SK-N-SH (cell line): ENCODE data around the gene PCDHB9. TPM values are rescaled to one million over a fixed set of nuclear protein-coding genes. Genes with fewer than 3 reads are reported as not detected.
"Not testable (repeated sequence)": the region's sequence is repeated elsewhere in the genome, so short reads cannot be mapped to it uniquely, and the experiment has no call there.

Experiments
- CTCF ChIA-PET: fragments of 300-600, 350-600 bp; formaldehyde crosslinking; extraction: SDS; loops from one replicate; lab custom pipeline; 2021; lab: Yijun Ruan, JAX
- POLR2A ChIA-PET: fragments of 350-600 bp; sonication (Branson Sonifier 250); formaldehyde crosslinking; extraction: SDS; loops from one replicate; lab custom pipeline; 2020; ENCODE audit warnings: antibody characterized with exemption, inconsistent platforms; lab: Yijun Ruan, JAX
- DNase-seq: peaks from one replicate; pipeline ENCODE4 v3.0.0; 2012
- H2AFZ ChIP-seq: fragments of 200-600 bp; sonication (generic); 2 replicates; pipeline ENCODE4 v1.8.1; 2016; ENCODE audit warnings: antibody characterized with exemption, mild to moderate bottlenecking, low read depth
- H3F3A ChIP-seq: fragments of 200-600 bp; sonication (generic); replicated peaks from 2 replicates; pipeline ENCODE3; 2016; ENCODE audit warnings: antibody characterized with exemption, mild to moderate bottlenecking; ENCODE audit not compliant: insufficient read depth
- H3K27ac ChIP-seq, 2 experiments: fragments of 200-500 bp in 1 of 2; fragments of 200-600 bp in 1 of 2; sonication (Bioruptor generic) in 1 of 2; sonication (generic), shearing (Covaris generic) in 1 of 2; 2 replicates each; pipeline versions ENCODE4 v1.5.1 to v1.6.1; 2014 to 2016; ENCODE audit warnings: low read depth in 2 of 2, inconsistent platforms in 1 of 2, low read length in 1 of 2, mild to moderate bottlenecking in 1 of 2, mixed read lengths in 1 of 2
- H3K27me3 ChIP-seq: fragments of 200-600 bp; sonication (generic), shearing (Covaris generic); 2 replicates; pipeline ENCODE4 v1.6.1; 2016; ENCODE audit warnings: mixed run types; ENCODE audit not compliant: insufficient read depth
- H3K36me3 ChIP-seq, 2 experiments: fragments of 200-500 bp in 1 of 2; fragments of 200-600 bp in 1 of 2; sonication (Bioruptor generic) in 1 of 2; sonication (generic) in 1 of 2; replicated peaks in 1 of 2; 2 replicates each; pipeline versions ENCODE3 to v1.5.1; 2014 to 2016; ENCODE audit warnings: low read length in 1 of 2, mild to moderate bottlenecking in 1 of 2; ENCODE audit not compliant: insufficient read depth in 2 of 2, control insufficient read depth in 1 of 2
- H3K4me1 ChIP-seq, 2 experiments: fragments of 200-500 bp in 1 of 2; fragments of 200-600 bp in 1 of 2; sonication (Bioruptor generic) in 1 of 2; sonication (generic), shearing (Covaris generic) in 1 of 2; 2 replicates each; pipeline versions ENCODE4 v1.5.1 to v1.6.1; 2014 to 2016; ENCODE audit warnings: low read depth in 1 of 2, low read length in 1 of 2, mixed run types in 1 of 2; ENCODE audit not compliant: insufficient read depth in 2 of 2, control insufficient read depth in 1 of 2
- H3K4me2 ChIP-seq: fragments of 200-600 bp; sonication (generic), shearing (Covaris generic); 2 replicates; pipeline ENCODE4 v1.6.1; 2017; ENCODE audit warnings: mixed run types
- H3K4me3 ChIP-seq, 2 experiments: fragments of 200-500 bp in 1 of 2; fragments of 200-600 bp in 1 of 2; sonication (Bioruptor generic) in 1 of 2; sonication (generic), shearing (Covaris generic) in 1 of 2; 2 replicates each; pipeline versions ENCODE4 v1.5.1 to v1.8.1; 2014 to 2016; ENCODE audit warnings: low read depth in 2 of 2, inconsistent platforms in 1 of 2, low read length in 1 of 2, mild to moderate bottlenecking in 1 of 2, mixed read lengths in 1 of 2, moderate library complexity in 1 of 2
- H3K79me2 ChIP-seq: fragments of 200-600 bp; sonication (generic); 2 replicates; pipeline ENCODE4 v1.8.1; 2017; ENCODE audit warnings: mild to moderate bottlenecking; ENCODE audit not compliant: insufficient read depth
- H3K9ac ChIP-seq: fragments of 200-600 bp; sonication (generic); 2 replicates; pipeline ENCODE4 v1.6.1; 2017; ENCODE audit warnings: mixed run types
- H3K9me2 ChIP-seq: fragments of 200-600 bp; sonication (generic); 2 replicates; pipeline ENCODE4 v1.6.1; 2017; ENCODE audit warnings: mixed run types
- H3K9me3 ChIP-seq: fragments of 200-600 bp; sonication (generic); 2 replicates; pipeline ENCODE4 v1.6.1; 2017; ENCODE audit warnings: mixed run types, mild to moderate bottlenecking, moderate library complexity
- H4K20me1 ChIP-seq: fragments of 200-600 bp; sonication (generic); 2 replicates; pipeline ENCODE4 v1.6.1; 2017; ENCODE audit warnings: mild to moderate bottlenecking, mixed run types; ENCODE audit not compliant: insufficient read depth
- GABPA ChIP-seq: IDR thresholded peaks from 2 replicates; pipeline ENCODE4 v1.4.0; 2012; ENCODE audit warnings: low read depth, mild to moderate bottlenecking
- NRF1 ChIP-seq: IDR thresholded peaks from 2 replicates; pipeline ENCODE4 v1.6.1; 2012; ENCODE audit warnings: low read depth, mild to moderate bottlenecking, low read length
- RAD21 ChIP-seq: IDR thresholded peaks from 2 replicates; pipeline ENCODE4 v1.6.1; 2012; ENCODE audit warnings: mild to moderate bottlenecking, low read length
- SIN3A ChIP-seq: IDR thresholded peaks from 2 replicates; pipeline ENCODE4 v1.6.1; 2012; ENCODE audit warnings: low read depth, mild to moderate bottlenecking, low read length, moderate library complexity, borderline replicate concordance
- TEAD4 ChIP-seq: IDR thresholded peaks from 2 replicates; pipeline ENCODE4 v1.4.0; 2012; ENCODE audit warnings: mild to moderate bottlenecking, borderline replicate concordance; ENCODE audit not compliant: insufficient read depth
- WGBS: methylation state at CpG from one replicate; pipeline ENCODE4 v1.1.6; 2017; ENCODE audit warnings: low lambda C conversion rate; 5-methylcytosine and 5-hydroxymethylcytosine counted together
- polyA plus RNA-seq, 3 experiments: library from polyadenylated mRNA; depleted of rRNA; stranded (reverse); fragments of >200 nt; gene quantifications; 2 replicates each; pipeline ENCODE4 v1.2.3, GENCODE V29; 2012

Gene PCDHB9
- polyA plus RNA-seq, 1 of the 3 experiments (the other 2 are of a cell fraction) = 2.4 TPM

- peak overlapping the region; percentile 32; the same call in 1 of the 2 replicates for H3K9ac ChIP-seq
- no peaks in the 10 kb centered on the region for H4K20me1 ChIP-seq
- POLR2A ChIA-PET = interaction anchor here (0.9 to 1.2 kb wide), 2 partner anchors 28 to 411 kb away, joined by 3 to 5 read pairs; partner anchors contain the start of gene PCDHB4
- peak overlapping the region; percentile 54 to 65 for H3K4me3 ChIP-seq
- no peaks in the 10 kb centered on the region for H3K27me3 ChIP-seq
- no peaks in the 10 kb centered on the region for H3K9me2 ChIP-seq
- H3K79me2 ChIP-seq = no peaks in the 10 kb centered on the region
- peak overlapping the region in 1 of 2 experiments; percentile 53; a peak in 1 of 4 replicates for H3K27ac ChIP-seq
- H3K9me3 ChIP-seq = peaks cover 4% of the 10 kb centered on the region; the same call in 1 of the 2 replicates
- H3F3A ChIP-seq = no peaks in the 10 kb centered on the region
- TF ChIP-seq GABPA = no peak
- TF ChIP-seq SIN3A = no peak
- TF ChIP-seq RAD21 = no peak
- H2AFZ ChIP-seq = peak overlapping the region; percentile 93
- WGBS = 32% methylated on average over 24 of the region's 33 CpGs
- no peaks in the 10 kb centered on the region for H3K4me1 ChIP-seq
- peak overlapping the region; percentile 72 for H3K4me2 ChIP-seq
- CTCF ChIA-PET = interaction anchor here (0.6 to 2.0 kb wide), 30 partner anchors 9 to 415 kb away, joined by 3 to 15 read pairs (median 4); partner anchors contain the start of genes PCDHA1, PCDHA4, PCDHA8 and PCDHB14
- no peaks in the 10 kb centered on the region for H3K36me3 ChIP-seq
- DNase-seq = peak; percentile 51
These were observed 36.6 kb upstream of the PCDHB9 start for GRCh38 chr5:141150224-141150992.

GRCh38 chr5:141150993-141151325, 36.0 kb upstream of the PCDHB9 start:
- Histone ChIP-seq H3K4me2 (peak overlapping the region; percentile 72; the same call in 1 of the 2 replicates), H4K20me1 (no peaks in the 10 kb centered on the region), H3K9me2 (no peaks in the 10 kb centered on the region), H3K9me3 (peaks cover 4% of the 10 kb centered on the region; the same call in 1 of the 2 replicates), H3K27ac (no peak overlapping the region), H3K79me2 (no peaks in the 10 kb centered on the region), H3F3A (no peaks in the 10 kb centered on the region), H3K27me3 (no peaks in the 10 kb centered on the region), H2AFZ (no peak overlapping the region), H3K4me3 (peak overlapping the region; percentile 54 to 65; a peak in 3 of 4 replicates), H3K4me1 (no peaks in the 10 kb centered on the region), H3K36me3 (no peaks in the 10 kb centered on the region), H3K9ac (no peak overlapping the region)
- WGBS = 58% methylated on average over 13 of the region's 13 CpGs
- ChIA-PET POLR2A (no interaction called here), CTCF (interaction anchor here (0.9 to 2.0 kb wide), 15 partner anchors 8 to 413 kb away, joined by 3 to 15 read pairs (median 7); partner anchors contain the start of genes PCDHA8, PCDHB14, PCDHB16 and PCDHB4)
- TF ChIP-seq NRF1 = no peak
- no peak for TF ChIP-seq TEAD4
- no peak for DNase-seq

GRCh38 chr5:141151632-141152031, 35.3 kb upstream of the PCDHB9 start:
- CTCF ChIA-PET = not testable (repeated sequence)

GRCh38 chr5:141152096-141152495, 34.9 kb upstream of the PCDHB9 start:
- H3K79me2 ChIP-seq, H3K27me3 ChIP-seq, H3F3A ChIP-seq, H3K4me2 ChIP-seq, H3K4me3 ChIP-seq, H4K20me1 ChIP-seq, H3K9ac ChIP-seq, H3K9me2 ChIP-seq, POLR2A ChIA-PET, H3K9me3 ChIP-seq, DNase-seq, H3K4me1 ChIP-seq, H2AFZ ChIP-seq, H3K36me3 ChIP-seq, H3K27ac ChIP-seq: not testable (repeated sequence)
- CTCF ChIA-PET = interaction anchor here (1.1 to 1.8 kb wide), 3 partner anchors 405 to 415 kb away, joined by 3 to 5 read pairs (median 4); no protein-coding TSS in a partner anchor
- WGBS = 68% methylated on average over 19 of the region's 36 CpGs

More at GRCh38 chr5:141151632-141152031, 35.3 kb upstream of the PCDHB9 start:
- H3K4me1 ChIP-seq, POLR2A ChIA-PET, H3K9me2 ChIP-seq, H3K79me2 ChIP-seq, H3K36me3 ChIP-seq, H2AFZ ChIP-seq, H3K27ac ChIP-seq, H3K4me2 ChIP-seq, DNase-seq, H3K27me3 ChIP-seq, H3K9me3 ChIP-seq, H3K9ac ChIP-seq, H3K4me3 ChIP-seq, H3F3A ChIP-seq, H4K20me1 ChIP-seq: not testable (repeated sequence)
- WGBS = 71% methylated on average over 10 of the region's 41 CpGs
